K562 (cell line): ENCODE results near the gene NEB. TPM values are rescaled to one million over a fixed set of nuclear protein-coding genes. Genes with fewer than 3 reads are reported as not detected.
A peak's percentile ranks its signal among the peaks of the same experiment; 100 is the strongest.

Experiments used
- ATAC-seq: fragments of 200-7000 bp; cut with Tn5 transposase; 3 replicates; pipeline ENCODE4 v1.9.1; 2020; ENCODE audit warnings: moderate library complexity
- BruUV-seq: library from RNA; stranded (reverse); fragments of 400-500 nt; replicated peaks from 2 replicates; lab custom pipeline; 2021; lab: Mats Ljungman, UMichigan
- CTCF ChIA-PET: fragments of 300-600 bp; formaldehyde crosslinking; extraction: SDS; loops from one replicate; lab custom pipeline; 2021; ENCODE audit warnings: low intra/inter-chr PET ratio; lab: Yijun Ruan, JAX
- POLR2A ChIA-PET: fragments of 300-600, 350-650 bp; sonication (Branson Sonifier 250); formaldehyde crosslinking; extraction: SDS; loops from one replicate; lab custom pipeline; 2021; ENCODE audit warnings: antibody characterized with exemption, inconsistent platforms; lab: Yijun Ruan, JAX
- DNase-seq, 4 experiments: peaks; one replicate each; pipeline versions ENCODE4 v3.0.0 to v3.0.0-alpha.2; 2011 to 2018; ENCODE audit warnings: low spot score in 3 of 4, mixed read lengths in 3 of 4; ENCODE audit errors: extremely low read depth in 1 of 4
- FAIRE-seq: peaks from 2 replicates; lab custom pipeline; 2011; peaks lifted over from hg19 to GRCh38; lab: Jason Lieb, UNC
- H2AFZ ChIP-seq: 2 replicates; pipeline ENCODE4 v1.6.0; 2011; ENCODE audit warnings: low read depth, low read length, control low read depth, inconsistent platforms
- H3K27ac ChIP-seq: fragments of 200-600 bp; 3 replicates; pipeline ENCODE4 v1.8.0; 2011; ENCODE audit warnings: low read depth, mild to moderate bottlenecking, control low read depth, inconsistent platforms, low read length, moderate library complexity, mixed read lengths; ENCODE audit errors: extremely low read depth
- H3K27me3 ChIP-seq, 2 experiments: fragments of 300-600 bp in 1 of 2; 2 replicates in 1 of 2; 3 replicates in 1 of 2; pipeline versions ENCODE4 v1.6.0 to v1.8.0; 2011; ENCODE audit warnings: inconsistent platforms in 2 of 2, low read length in 2 of 2, mild to moderate bottlenecking in 1 of 2, mixed read lengths in 1 of 2, moderate library complexity in 1 of 2; ENCODE audit not compliant: control insufficient read depth in 2 of 2, insufficient read depth in 2 of 2
- H3K36me3 ChIP-seq: fragments of 300-600 bp; 3 replicates; pipeline ENCODE4 v1.8.0; 2011; ENCODE audit warnings: mild to moderate bottlenecking, low read length, inconsistent platforms; ENCODE audit not compliant: control insufficient read depth, insufficient read depth
- H3K4me1 ChIP-seq, 2 experiments: fragments of 200-600 bp in 1 of 2; replicated peaks in 1 of 2; 2 replicates in 1 of 2; 3 replicates in 1 of 2; pipeline versions ENCODE4 v1.5.1 to v1.8.0; 2011; ENCODE audit warnings: inconsistent platforms in 2 of 2, low read length in 2 of 2, mild to moderate bottlenecking in 1 of 2, mixed read lengths in 1 of 2, moderate library complexity in 1 of 2; ENCODE audit not compliant: control insufficient read depth in 2 of 2, insufficient read depth in 2 of 2
- H3K4me2 ChIP-seq: 2 replicates; pipeline ENCODE4 v1.6.1; 2011; ENCODE audit warnings: low read length, control low read depth, inconsistent platforms, mixed read lengths; ENCODE audit not compliant: insufficient read depth
- H3K4me3 ChIP-seq: fragments of 200-600 bp; sonication (generic), shearing (Covaris generic); 2 replicates; pipeline ENCODE4 v1.5.1; 2016; ENCODE audit warnings: control low read depth, inconsistent platforms
- H3K79me2 ChIP-seq: fragments of 200-600 bp; 3 replicates; pipeline ENCODE4 v1.8.0; 2011; ENCODE audit warnings: low read length, inconsistent platforms; ENCODE audit not compliant: control insufficient read depth, insufficient read depth
- H3K9ac ChIP-seq, 2 experiments: 2 replicates each; pipeline versions ENCODE4 v1.6.0 to v1.6.1; 2011; ENCODE audit warnings: low read depth in 2 of 2, low read length in 2 of 2, control low read depth in 1 of 2, inconsistent platforms in 1 of 2, mild to moderate bottlenecking in 1 of 2, mixed read lengths in 1 of 2; ENCODE audit not compliant: insufficient read depth in 1 of 2
- H3K9me1 ChIP-seq: one replicate; pipeline ENCODE4 v1.6.0; 2011; ENCODE audit warnings: inconsistent platforms, mild to moderate bottlenecking, low read length, moderate library complexity; ENCODE audit not compliant: control insufficient read depth, insufficient read depth
- H3K9me3 ChIP-seq: replicated peaks from 2 replicates; pipeline ENCODE4 v1.5.1; 2011; ENCODE audit warnings: low read depth, low read length, inconsistent platforms; ENCODE audit not compliant: control insufficient read depth, insufficient read depth
- H4K20me1 ChIP-seq: replicated peaks from 2 replicates; pipeline ENCODE4 v1.6.1; 2011; ENCODE audit warnings: low read length, inconsistent platforms, mixed read lengths; ENCODE audit not compliant: control insufficient read depth, insufficient read depth
- CEBPB ChIP-seq: fragments of 450-650 bp; IDR thresholded peaks from 2 replicates; pipeline ENCODE4 v1.6.1; 2016; ENCODE audit warnings: missing genetic modification characterization, missing compliant biosample characterization
- MYNN ChIP-seq, 2 experiments: sonication (generic); formaldehyde crosslinking in 1 of 2; IDR thresholded peaks; 2 replicates each; pipeline versions ENCODE4 v1.5.0 to v1.6.1; 2016 to 2020; ENCODE audit warnings: antibody characterized with exemption in 1 of 2, missing genetic modification reagents in 1 of 2
- ZSCAN29 ChIP-seq: fragments of 450-650 bp; IDR thresholded peaks from 2 replicates; pipeline ENCODE4 v1.6.1; 2017
- WGBS: fragments of 100-300 bp; shearing (Covaris generic); methylation state at CpG from one replicate; pipeline ENCODE4 v1.1.6; 2016; ENCODE audit warnings: low coverage, mixed read lengths; ENCODE audit not compliant: insufficient coverage; ENCODE audit errors: missing lambda C conversion rate; 5-methylcytosine and 5-hydroxymethylcytosine counted together
- in situ Hi-C: fragments of 300-500 bp; cut with MboI; formaldehyde crosslinking; loops from 4 replicates; pipeline ENCODE4 v1.15.0; 2018; ENCODE audit warnings: inconsistent platforms, mixed read lengths
- intact Hi-C: fragments of 100-400 bp; cut with micrococcal nuclease; formaldehyde crosslinking; loops from 2 replicates; pipeline ENCODE4 v1.14.2; 2022
- polyA plus RNA-seq, 8 experiments: library from polyadenylated mRNA; depleted of rRNA in 4 of 8; stranded (reverse) in 5 of 8; unstranded in 3 of 8; fragments of >200 nt; fragmentation: Nextera tagmentation in 2 of 8; fragmentation: Illumina TruSeq in 1 of 8; extraction: Ambion mirVana in 2 of 8; extraction: Trizol in 1 of 8; gene quantifications; 2 replicates each; pipeline versions ENCODE4 v1.2.1 to v1.2.3, GENCODE V29; 2011 to 2014; ENCODE audit warnings: inconsistent platforms in 1 of 8, missing spikeins in 1 of 8
- total RNA-seq, 7 experiments: library from RNA; depleted of rRNA in 6 of 7; stranded (reverse); fragments of >200 nt in 6 of 7; fragmentation: Illumina TruSeq in 2 of 7; extraction: Trizol in 2 of 7; gene quantifications; 2 replicates each; pipeline versions ENCODE4 v1.2.1 to v1.2.3, GENCODE V29; 2011 to 2021; ENCODE audit warnings: low replicate concordance in 1 of 7
- TF ChIP-seq, protein P1 (sequence below), 2 experiments: fragments of 450-650 bp in 1 of 2; sonication (generic) in 1 of 2; formaldehyde crosslinking in 1 of 2; IDR thresholded peaks in 1 of 2; conservative IDR thresholded peaks in 1 of 2; 2 replicates each; pipeline versions ENCODE4 v1.6.1 to v1.8.1; 2016 to 2023; ENCODE audit warnings: mild to moderate bottlenecking in 2 of 2, moderate library complexity in 2 of 2, inconsistent platforms in 1 of 2, missing genetic modification reagents in 1 of 2

NEB gene
- total and polyA plus RNA-seq, 9 of the 15 experiments (the other 6 are each of a cell fraction or from before 2014, with no cell fraction given) = 1.7 to 3.8 (median 2.9) TPM

DNA sequence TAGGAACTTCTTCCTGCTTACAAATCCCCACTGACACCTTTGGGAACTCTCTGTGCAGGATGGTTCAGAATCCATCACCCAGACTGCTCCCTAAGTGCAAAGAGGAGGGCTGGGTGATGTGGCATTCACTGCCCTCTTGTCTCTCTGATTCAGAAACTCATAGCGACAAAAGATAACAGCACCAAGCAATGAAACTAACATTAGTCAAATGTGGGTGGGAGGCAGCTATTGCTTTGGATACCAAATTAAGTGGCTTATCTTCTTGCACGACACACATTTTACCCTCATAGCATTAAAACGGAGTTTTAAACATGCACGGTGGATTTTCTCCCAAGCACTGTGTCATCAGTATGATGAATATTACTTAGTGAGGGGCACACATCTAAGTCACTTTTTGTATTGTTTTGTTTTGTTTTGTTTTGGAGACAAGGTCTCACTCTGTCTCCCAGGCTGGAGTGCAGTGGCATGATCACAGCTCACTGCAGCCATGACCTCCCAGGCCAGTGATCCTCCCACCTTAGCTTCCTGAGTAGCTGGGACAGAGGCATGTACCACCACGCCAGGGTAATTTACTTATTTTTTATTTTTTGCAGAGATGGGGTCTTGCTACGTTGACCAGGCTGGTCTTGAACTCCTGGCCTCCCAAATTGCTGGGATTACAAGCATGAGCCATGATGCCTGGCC lies 40.9 kb upstream of the NEB start (continued):
- TF ChIP-seq ZSCAN29 = 0 out of 2 replicates have a peak, but pooled peaks have one; percentile 62
- 0 out of 2 replicates have a peak, but pooled peaks have one; percentile 21 for TF ChIP-seq MYNN (IDR thresholded peaks at IDR 0.05)
- TF ChIP-seq MYNN (CRISPR knock-in tag; IDR thresholded peaks at IDR 0.05) = no peak

GRCh38 chr2:151774506-151774905 lies 40.2 kb upstream of the NEB start:
- Histone ChIP-seq H3K36me3 (peaks cover 23% of the 10 kb centered on the region), H3K27me3 (no peaks in the 10 kb centered on the region), H3K9me1 (no peaks in the 10 kb centered on the region), H4K20me1 (no peaks in the 10 kb centered on the region), H3K9ac (no peak overlapping the region), H3K4me1 (peaks cover 0 to 30% of the 10 kb centered on the region in 2 experiments; a peak in 3 of 5 replicates), H2AFZ (no peak overlapping the region), H3K4me3 (no peak overlapping the region), H3K9me3 (no peaks in the 10 kb centered on the region), H3K79me2 (no peaks in the 10 kb centered on the region), H3K4me2 (no peak overlapping the region), H3K27ac (no peak overlapping the region)
- ChIA-PET POLR2A (interaction anchor here (1.0 kb wide), 1 partner anchor 12 kb away, joined by 4 read pairs; no protein-coding TSS in a partner anchor), CTCF (no interaction called here)
- intact Hi-C loops (no loop called here), in situ Hi-C loops (no loop called here)
- DNase-seq (no peak), ATAC-seq (no peak), FAIRE-seq (no peak)
- no TSS peak for BruUV-seq
- 67% methylated on average over 3 of the region's 3 CpGs for WGBS
- no peak for TF ChIP-seq CEBPB (tag)
- TF ChIP-seq, protein P1, sequence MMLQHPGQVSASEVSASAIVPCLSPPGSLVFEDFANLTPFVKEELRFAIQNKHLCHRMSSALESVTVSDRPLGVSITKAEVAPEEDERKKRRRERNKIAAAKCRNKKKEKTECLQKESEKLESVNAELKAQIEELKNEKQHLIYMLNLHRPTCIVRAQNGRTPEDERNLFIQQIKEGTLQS (IDR thresholded peaks at IDR 0.05) = peak; percentile 65
- TF ChIP-seq, protein P1 (CRISPR knock-in tag; conservative IDR thresholded peaks at IDR 0.05) = no peak
